WTC11 (cell line): ENCODE measurements around the gene FHAD1. TPM values are rescaled to one million over a fixed set of nuclear protein-coding genes. Genes with fewer than 3 reads are reported as not detected.
A peak's percentile ranks its signal among the peaks of the same experiment; 100 is the strongest.

Experiments
- ATAC-seq: fragments of 200-7000 bp; cut with Tn5 transposase; 2 replicates; pipeline ENCODE4 v1.10.0; 2021; ENCODE audit warnings: mild to moderate bottlenecking, moderate library complexity
- CTCF ChIA-PET: fragments of 300-600 bp; sonication (Branson Sonifier 250); formaldehyde crosslinking; loops from one replicate; lab custom pipeline; 2021; ENCODE audit warnings: antibody characterized with exemption; lab: Charles Lee
- POLR2A ChIA-PET: fragments of 350-600 bp; sonication (Branson Sonifier 250); formaldehyde crosslinking; loops from one replicate; lab custom pipeline; 2021; ENCODE audit warnings: antibody characterized with exemption; lab: Charles Lee
- DNase-seq: peaks from one replicate; pipeline ENCODE4 v3.0.0; 2021; ENCODE audit warnings: low spot score
- H3K27ac Mint-ChIP-seq: 2 replicates; pipeline ENCODE4 v1.8.0; 2021; ENCODE audit warnings: mixed read lengths
- H3K27me3 Mint-ChIP-seq: 2 replicates; pipeline ENCODE4 v1.8.0; 2021; ENCODE audit warnings: low read depth, mild to moderate bottlenecking, moderate library complexity, mixed read lengths
- H3K36me3 Mint-ChIP-seq: 2 replicates; pipeline ENCODE4 v1.8.0; 2021; ENCODE audit warnings: mixed read lengths
- H3K4me1 Mint-ChIP-seq: 2 replicates; pipeline ENCODE4 v1.8.0; 2022; ENCODE audit warnings: mixed read lengths
- H3K4me3 Mint-ChIP-seq: 2 replicates; pipeline ENCODE4 v1.8.0; 2021; ENCODE audit warnings: mild to moderate bottlenecking, moderate library complexity, mixed read lengths
- H3K9me3 Mint-ChIP-seq: 2 replicates; pipeline ENCODE4 v1.8.0; 2021; ENCODE audit warnings: mixed read lengths
- ATF3 ChIP-seq: sonication (generic); formaldehyde crosslinking; conservative IDR thresholded peaks from 2 replicates; pipeline ENCODE4 v1.8.1; 2022; ENCODE audit warnings: mild to moderate bottlenecking, missing genetic modification reagents
- CREB1 ChIP-seq: sonication (generic); formaldehyde crosslinking; IDR thresholded peaks from 2 replicates; pipeline ENCODE4 v1.8.0; 2023; ENCODE audit warnings: mild to moderate bottlenecking, missing genetic modification reagents
- EMX1 ChIP-seq: fragments of 250-450 bp; sonication (Bioruptor Pico); IDR thresholded peaks from 2 replicates; pipeline ENCODE4 v1.8.0; 2021; ENCODE audit warnings: mild to moderate bottlenecking
- FOXP1 ChIP-seq: sonication (generic); formaldehyde crosslinking; IDR thresholded peaks from 2 replicates; pipeline ENCODE4 v1.8.0; 2022; ENCODE audit warnings: missing genetic modification reagents, mild to moderate bottlenecking, moderate library complexity, borderline replicate concordance
- HMGXB4 ChIP-seq: sonication (generic); formaldehyde crosslinking; IDR thresholded peaks from 2 replicates; pipeline ENCODE4 v1.8.1; 2023; ENCODE audit warnings: mild to moderate bottlenecking, moderate library complexity, missing genetic modification reagents
- MYBL2 ChIP-seq: sonication (generic); formaldehyde crosslinking; IDR thresholded peaks from 2 replicates; pipeline ENCODE4 v1.8.1; 2023; ENCODE audit warnings: mild to moderate bottlenecking, moderate library complexity, missing genetic modification reagents
- PRDM15 ChIP-seq: sonication (generic); formaldehyde crosslinking; IDR thresholded peaks from 2 replicates; pipeline ENCODE4 v1.8.0; 2022; ENCODE audit warnings: missing genetic modification reagents
- SMAD3 ChIP-seq: sonication (generic); formaldehyde crosslinking; IDR thresholded peaks from 2 replicates; pipeline ENCODE4 v1.8.0; 2022; ENCODE audit warnings: missing genetic modification reagents, mild to moderate bottlenecking, borderline replicate concordance
- TCF7 ChIP-seq: sonication (generic); formaldehyde crosslinking; IDR thresholded peaks from 2 replicates; pipeline ENCODE4 v1.8.0; 2022; ENCODE audit warnings: mild to moderate bottlenecking, low read depth, missing genetic modification reagents, moderate library complexity
- TEAD1 ChIP-seq: sonication (generic); formaldehyde crosslinking; IDR thresholded peaks from 2 replicates; pipeline ENCODE4 v1.8.0; 2022; ENCODE audit warnings: mild to moderate bottlenecking, missing genetic modification reagents
- USF2 ChIP-seq: sonication (generic); formaldehyde crosslinking; IDR thresholded peaks from 2 replicates; pipeline ENCODE4 v1.8.1; 2023; ENCODE audit warnings: mild to moderate bottlenecking, missing genetic modification reagents, moderate library complexity
- ZNF138 ChIP-seq: sonication (generic); formaldehyde crosslinking; conservative IDR thresholded peaks from 2 replicates; pipeline ENCODE4 v1.8.1; 2022; ENCODE audit warnings: mild to moderate bottlenecking, moderate library complexity, missing genetic modification reagents
- ZNF232 ChIP-seq: sonication (generic); formaldehyde crosslinking; IDR thresholded peaks from 2 replicates; pipeline ENCODE4 v1.8.0; 2022; ENCODE audit warnings: mild to moderate bottlenecking, missing genetic modification reagents
- ZNF317 ChIP-seq: sonication (generic); formaldehyde crosslinking; IDR thresholded peaks from 2 replicates; pipeline ENCODE4 v1.8.1; 2023; ENCODE audit warnings: low read depth, mild to moderate bottlenecking, moderate library complexity, missing genetic modification reagents, borderline replicate concordance
- ZNF416 ChIP-seq: fragments of 250-450 bp; sonication (Bioruptor Pico); IDR thresholded peaks from 2 replicates; pipeline ENCODE4 v1.9.0; 2021; ENCODE audit warnings: mild to moderate bottlenecking, inconsistent platforms
- total RNA-seq: library from RNA; stranded (reverse); gene quantifications from 3 replicates; pipeline ENCODE4 v1.2.3, GENCODE V29; 2021
- TF ChIP-seq, protein P1 (sequence below): sonication (generic); formaldehyde crosslinking; IDR thresholded peaks from 2 replicates; pipeline ENCODE4 v1.8.0; 2023; ENCODE audit warnings: mild to moderate bottlenecking, missing genetic modification reagents
- TF ChIP-seq, protein P2 (sequence below): sonication (generic); formaldehyde crosslinking; IDR thresholded peaks from 2 replicates; pipeline ENCODE4 v1.8.1; 2022; ENCODE audit warnings: missing genetic modification reagents, borderline replicate concordance

Gene FHAD1
- total RNA-seq, 1 experiment from 2014 or later = 3.0 TPM

DNA sequence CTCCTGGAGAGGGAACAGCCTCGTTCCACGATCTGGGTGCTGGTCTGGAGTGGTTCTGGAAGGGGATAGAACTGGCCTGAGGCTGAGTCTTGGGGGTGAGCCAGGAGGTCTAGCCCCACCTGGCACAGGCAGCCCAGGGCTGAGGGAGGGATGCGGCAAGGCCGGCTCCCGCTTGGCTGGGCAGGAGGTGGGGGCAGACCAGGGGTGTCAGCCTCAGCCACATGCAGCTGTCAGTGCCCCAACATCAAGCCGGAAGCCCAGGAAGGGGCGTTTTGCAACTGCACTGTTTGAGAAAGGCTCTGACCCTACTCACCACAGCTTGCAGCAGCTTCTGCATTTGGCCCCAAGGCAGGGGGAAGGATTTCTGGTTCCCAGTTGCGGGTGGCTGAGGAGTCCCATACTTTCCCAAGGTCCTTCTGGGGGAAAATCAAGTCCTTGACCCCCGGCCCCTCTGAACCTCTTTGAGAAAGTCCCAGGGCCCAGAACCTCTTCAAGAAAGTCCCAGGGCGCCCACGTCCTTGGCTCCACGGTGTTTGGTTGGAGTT lies 164.6 kb downstream of the FHAD1 start:
- no peak for ATAC-seq
- Mint-ChIP-seq H3K27me3 (peaks cover 47% of the 10 kb centered on the region), H3K36me3 (no peaks in the 10 kb centered on the region), H3K4me1 (peaks cover 24% of the 10 kb centered on the region), H3K4me3 (peak overlapping the region; percentile 41), H3K27ac (no peak overlapping the region), H3K9me3 (no peaks in the 10 kb centered on the region)
- DNase-seq = no peak
- TF ChIP-seq PRDM15 (CRISPR knock-in tag) (no peak), ZNF232 (no peak), TEAD1 (no peak), ZNF138 (CRISPR knock-in tag) (no peak), TCF7 (CRISPR knock-in tag) (no peak), CREB1 (CRISPR knock-in tag) (no peak), SMAD3 (CRISPR knock-in tag) (no peak), ATF3 (CRISPR knock-in tag) (no peak), ZNF416 (CRISPR knock-in tag) (no peak), EMX1 (CRISPR knock-in tag) (no peak), HMGXB4 (CRISPR knock-in tag) (no peak), FOXP1 (CRISPR knock-in tag) (no peak), MYBL2 (CRISPR knock-in tag) (no peak), USF2 (no peak), ZNF317 (CRISPR knock-in tag) (no peak)
- TF ChIP-seq, protein P1, sequence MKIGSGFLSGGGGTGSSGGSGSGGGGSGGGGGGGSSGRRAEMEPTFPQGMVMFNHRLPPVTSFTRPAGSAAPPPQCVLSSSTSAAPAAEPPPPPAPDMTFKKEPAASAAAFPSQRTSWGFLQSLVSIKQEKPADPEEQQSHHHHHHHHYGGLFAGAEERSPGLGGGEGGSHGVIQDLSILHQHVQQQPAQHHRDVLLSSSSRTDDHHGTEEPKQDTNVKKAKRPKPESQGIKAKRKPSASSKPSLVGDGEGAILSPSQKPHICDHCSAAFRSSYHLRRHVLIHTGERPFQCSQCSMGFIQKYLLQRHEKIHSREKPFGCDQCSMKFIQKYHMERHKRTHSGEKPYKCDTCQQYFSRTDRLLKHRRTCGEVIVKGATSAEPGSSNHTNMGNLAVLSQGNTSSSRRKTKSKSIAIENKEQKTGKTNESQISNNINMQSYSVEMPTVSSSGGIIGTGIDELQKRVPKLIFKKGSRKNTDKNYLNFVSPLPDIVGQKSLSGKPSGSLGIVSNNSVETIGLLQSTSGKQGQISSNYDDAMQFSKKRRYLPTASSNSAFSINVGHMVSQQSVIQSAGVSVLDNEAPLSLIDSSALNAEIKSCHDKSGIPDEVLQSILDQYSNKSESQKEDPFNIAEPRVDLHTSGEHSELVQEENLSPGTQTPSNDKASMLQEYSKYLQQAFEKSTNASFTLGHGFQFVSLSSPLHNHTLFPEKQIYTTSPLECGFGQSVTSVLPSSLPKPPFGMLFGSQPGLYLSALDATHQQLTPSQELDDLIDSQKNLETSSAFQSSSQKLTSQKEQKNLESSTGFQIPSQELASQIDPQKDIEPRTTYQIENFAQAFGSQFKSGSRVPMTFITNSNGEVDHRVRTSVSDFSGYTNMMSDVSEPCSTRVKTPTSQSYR (CRISPR knock-in tag) = no peak
- TF ChIP-seq, protein P2, sequence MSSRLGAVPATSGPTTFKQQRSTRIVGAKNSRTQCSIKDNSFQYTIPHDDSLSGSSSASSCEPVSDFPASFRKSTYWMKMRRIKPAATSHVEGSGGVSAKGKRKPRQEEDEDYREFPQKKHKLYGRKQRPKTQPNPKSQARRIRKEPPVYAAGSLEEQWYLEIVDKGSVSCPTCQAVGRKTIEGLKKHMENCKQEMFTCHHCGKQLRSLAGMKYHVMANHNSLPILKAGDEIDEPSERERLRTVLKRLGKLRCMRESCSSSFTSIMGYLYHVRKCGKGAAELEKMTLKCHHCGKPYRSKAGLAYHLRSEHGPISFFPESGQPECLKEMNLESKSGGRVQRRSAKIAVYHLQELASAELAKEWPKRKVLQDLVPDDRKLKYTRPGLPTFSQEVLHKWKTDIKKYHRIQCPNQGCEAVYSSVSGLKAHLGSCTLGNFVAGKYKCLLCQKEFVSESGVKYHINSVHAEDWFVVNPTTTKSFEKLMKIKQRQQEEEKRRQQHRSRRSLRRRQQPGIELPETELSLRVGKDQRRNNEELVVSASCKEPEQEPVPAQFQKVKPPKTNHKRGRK = no peak
- ChIA-PET POLR2A (interaction anchor here (0.6 kb wide), 1 partner anchor 20 kb away, joined by 3 read pairs; no protein-coding TSS in a partner anchor), CTCF (interaction anchor here (1.4 kb wide), 1 partner anchor 19 kb away, joined by 7 read pairs; no protein-coding TSS in a partner anchor)
